ENCODE data around the gene C3orf62.

C3orf62 gene

DNA sequence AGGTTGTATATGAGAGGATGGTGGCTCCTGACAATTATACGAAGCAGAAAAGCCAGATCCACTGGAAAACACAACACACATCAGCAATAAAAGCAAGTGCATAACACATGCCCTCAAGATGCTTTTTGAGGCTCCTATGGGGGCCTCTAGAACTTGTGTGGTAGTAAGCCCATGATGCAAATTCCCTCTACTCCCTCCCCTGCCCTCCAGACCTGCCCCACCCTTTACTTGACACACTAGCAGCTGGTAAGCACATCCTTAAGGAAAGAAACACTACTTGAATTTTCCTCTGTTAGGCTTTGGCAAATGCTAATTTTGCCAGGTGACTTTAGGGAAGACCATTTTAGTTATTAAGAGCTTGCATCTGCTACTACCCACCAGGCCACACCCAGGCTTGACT is 33.6 kb upstream of the C3orf62 start:
- peaks cover 99% of the 10 kb centered on the region for H3K36me3 ChIP-seq
- no peaks in the 10 kb centered on the region for H3K27me3 ChIP-seq
- no peak overlapping the region for H3K4me3 ChIP-seq (ENCODE audit: low read depth in 1 of 2, low read length in 1 of 2)
- TF ChIP-seq, protein P1, sequence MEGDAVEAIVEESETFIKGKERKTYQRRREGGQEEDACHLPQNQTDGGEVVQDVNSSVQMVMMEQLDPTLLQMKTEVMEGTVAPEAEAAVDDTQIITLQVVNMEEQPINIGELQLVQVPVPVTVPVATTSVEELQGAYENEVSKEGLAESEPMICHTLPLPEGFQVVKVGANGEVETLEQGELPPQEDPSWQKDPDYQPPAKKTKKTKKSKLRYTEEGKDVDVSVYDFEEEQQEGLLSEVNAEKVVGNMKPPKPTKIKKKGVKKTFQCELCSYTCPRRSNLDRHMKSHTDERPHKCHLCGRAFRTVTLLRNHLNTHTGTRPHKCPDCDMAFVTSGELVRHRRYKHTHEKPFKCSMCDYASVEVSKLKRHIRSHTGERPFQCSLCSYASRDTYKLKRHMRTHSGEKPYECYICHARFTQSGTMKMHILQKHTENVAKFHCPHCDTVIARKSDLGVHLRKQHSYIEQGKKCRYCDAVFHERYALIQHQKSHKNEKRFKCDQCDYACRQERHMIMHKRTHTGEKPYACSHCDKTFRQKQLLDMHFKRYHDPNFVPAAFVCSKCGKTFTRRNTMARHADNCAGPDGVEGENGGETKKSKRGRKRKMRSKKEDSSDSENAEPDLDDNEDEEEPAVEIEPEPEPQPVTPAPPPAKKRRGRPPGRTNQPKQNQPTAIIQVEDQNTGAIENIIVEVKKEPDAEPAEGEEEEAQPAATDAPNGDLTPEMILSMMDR (IDR thresholded peaks at IDR 0.05), result no peak
- H3K4me1 ChIP-seq (ENCODE audit: control insufficient read depth in 1 of 2, insufficient read depth in 1 of 2, low read depth in 1 of 2, low read length in 1 of 2), result no peaks in the 10 kb centered on the region
- H3K9me3 ChIP-seq, result no peaks in the 10 kb centered on the region
- H3K27ac ChIP-seq, result no peak overlapping the region

DNA sequence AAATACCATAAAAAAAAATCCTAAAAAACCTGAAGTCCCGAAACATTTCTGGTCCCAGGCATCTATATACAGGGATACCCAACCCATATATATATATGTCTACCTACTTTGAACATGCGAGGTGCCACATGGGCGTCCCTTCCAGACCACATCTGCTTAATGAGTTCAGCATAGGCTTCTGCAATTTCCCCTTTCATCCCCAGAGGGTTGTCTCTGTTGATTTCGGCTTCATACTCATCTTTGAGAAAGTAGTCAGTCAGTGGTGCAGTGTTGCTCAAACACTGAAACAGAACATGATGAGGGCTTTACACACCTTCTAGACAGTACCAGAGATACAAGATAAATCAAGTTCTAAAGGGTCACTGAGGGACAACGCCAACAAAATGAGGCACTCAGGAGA is 28.6 kb upstream of the C3orf62 start:
- TF ChIP-seq, protein P1 (IDR thresholded peaks at IDR 0.05), result no peak
- Histone ChIP-seq H3K4me1 (ENCODE audit: control insufficient read depth in 1 of 2, insufficient read depth in 1 of 2, low read depth in 1 of 2, low read length in 1 of 2) (no peaks in the 10 kb centered on the region), H3K4me3 (ENCODE audit: low read depth in 1 of 2, low read length in 1 of 2) (no peak overlapping the region), H3K27ac (no peak overlapping the region), H3K9me3 (no peaks in the 10 kb centered on the region), H3K36me3 (peaks cover 99% of the 10 kb centered on the region), H3K27me3 (no peaks in the 10 kb centered on the region)

DNA sequence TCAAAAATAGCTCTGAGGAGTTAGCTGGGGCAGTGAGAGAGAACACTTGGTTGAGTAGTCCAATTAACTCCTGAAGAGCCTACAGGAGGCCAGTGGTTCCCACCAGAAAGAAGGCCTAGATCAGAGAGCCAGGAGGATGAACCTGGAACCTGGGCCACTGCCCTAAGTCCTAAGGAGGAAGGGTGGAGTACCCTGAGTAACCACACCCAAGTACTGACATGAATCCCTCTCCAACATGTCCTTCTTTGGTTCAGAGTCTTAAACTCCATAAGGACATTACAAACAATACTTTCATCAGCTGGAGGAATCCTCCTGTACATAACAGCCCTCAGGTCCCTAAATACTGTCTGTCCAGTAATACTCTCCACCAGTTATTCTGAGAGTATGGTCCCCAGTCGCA is 25.6 kb upstream of the C3orf62 start:
- Histone ChIP-seq H3K4me3 (ENCODE audit: low read depth in 1 of 2, low read length in 1 of 2) (no peak overlapping the region), H3K4me1 (ENCODE audit: control insufficient read depth in 1 of 2, insufficient read depth in 1 of 2, low read depth in 1 of 2, low read length in 1 of 2) (no peaks in the 10 kb centered on the region), H3K9me3 (no peaks in the 10 kb centered on the region), H3K27ac (no peak overlapping the region), H3K27me3 (no peaks in the 10 kb centered on the region), H3K36me3 (peaks cover 99% of the 10 kb centered on the region)
- TF ChIP-seq, protein P1 (IDR thresholded peaks at IDR 0.05), result no peak

DNA sequence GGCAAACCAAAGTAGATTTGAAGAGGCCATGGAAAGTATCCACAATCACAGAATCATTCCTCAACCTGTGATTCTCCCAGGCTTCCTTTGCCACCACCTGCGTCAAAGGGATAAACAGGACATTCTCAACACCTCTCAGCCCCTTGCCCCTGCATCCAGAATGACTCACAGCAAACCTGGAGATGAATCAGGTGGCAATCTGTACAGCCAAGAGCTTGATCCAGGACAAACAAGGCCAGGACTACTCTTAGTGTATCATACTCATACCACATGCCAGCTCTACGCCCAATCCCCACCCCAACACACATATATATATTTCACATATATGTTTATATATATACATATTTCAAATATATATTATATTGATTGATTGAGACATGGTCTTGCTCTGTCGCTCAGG is 23.6 kb upstream of the C3orf62 start:
- TF ChIP-seq, protein P1 (IDR thresholded peaks at IDR 0.05), result no peak
- H3K4me1 ChIP-seq (ENCODE audit: control insufficient read depth in 1 of 2, insufficient read depth in 1 of 2, low read depth in 1 of 2, low read length in 1 of 2), result no peaks in the 10 kb centered on the region
- H3K9me3 ChIP-seq, result no peaks in the 10 kb centered on the region
- H3K27ac ChIP-seq, result no peak overlapping the region
- H3K27me3 ChIP-seq, result no peaks in the 10 kb centered on the region
- H3K4me3 ChIP-seq (ENCODE audit: low read depth in 1 of 2, low read length in 1 of 2), result no peak overlapping the region
- H3K36me3 ChIP-seq, result peaks cover 99% of the 10 kb centered on the region

DNA sequence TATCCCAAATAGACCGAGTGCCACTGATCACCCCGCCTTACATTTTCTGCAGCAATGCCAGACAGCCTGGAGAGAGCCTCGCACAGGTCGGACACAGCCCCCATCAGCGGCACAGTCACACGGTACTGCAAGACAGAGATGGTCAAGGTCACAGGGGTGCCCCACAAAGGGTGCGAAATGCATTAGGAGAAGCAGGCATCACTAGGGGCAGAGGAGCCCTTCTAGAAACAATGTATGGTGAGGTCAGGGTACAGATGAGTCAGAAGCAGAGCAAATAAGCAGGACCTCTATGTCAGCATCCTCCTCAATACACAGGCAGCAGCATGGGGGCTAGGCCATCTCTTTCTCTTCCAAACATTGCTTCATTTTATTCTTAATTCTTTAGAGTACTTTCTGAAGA is 21.5 kb upstream of the C3orf62 start:
- Histone ChIP-seq H3K36me3 (peaks cover 99% of the 10 kb centered on the region), H3K4me1 (ENCODE audit: control insufficient read depth in 1 of 2, insufficient read depth in 1 of 2, low read depth in 1 of 2, low read length in 1 of 2) (no peaks in the 10 kb centered on the region), H3K27me3 (no peaks in the 10 kb centered on the region), H3K9me3 (no peaks in the 10 kb centered on the region), H3K4me3 (ENCODE audit: low read depth in 1 of 2, low read length in 1 of 2) (no peak overlapping the region), H3K27ac (no peak overlapping the region)
- TF ChIP-seq, protein P1 (IDR thresholded peaks at IDR 0.05), result no peak

Data from neutrophil (primary cell).